ENCODE measurements around the gene PDE8A.

PDE8A gene

DNA sequence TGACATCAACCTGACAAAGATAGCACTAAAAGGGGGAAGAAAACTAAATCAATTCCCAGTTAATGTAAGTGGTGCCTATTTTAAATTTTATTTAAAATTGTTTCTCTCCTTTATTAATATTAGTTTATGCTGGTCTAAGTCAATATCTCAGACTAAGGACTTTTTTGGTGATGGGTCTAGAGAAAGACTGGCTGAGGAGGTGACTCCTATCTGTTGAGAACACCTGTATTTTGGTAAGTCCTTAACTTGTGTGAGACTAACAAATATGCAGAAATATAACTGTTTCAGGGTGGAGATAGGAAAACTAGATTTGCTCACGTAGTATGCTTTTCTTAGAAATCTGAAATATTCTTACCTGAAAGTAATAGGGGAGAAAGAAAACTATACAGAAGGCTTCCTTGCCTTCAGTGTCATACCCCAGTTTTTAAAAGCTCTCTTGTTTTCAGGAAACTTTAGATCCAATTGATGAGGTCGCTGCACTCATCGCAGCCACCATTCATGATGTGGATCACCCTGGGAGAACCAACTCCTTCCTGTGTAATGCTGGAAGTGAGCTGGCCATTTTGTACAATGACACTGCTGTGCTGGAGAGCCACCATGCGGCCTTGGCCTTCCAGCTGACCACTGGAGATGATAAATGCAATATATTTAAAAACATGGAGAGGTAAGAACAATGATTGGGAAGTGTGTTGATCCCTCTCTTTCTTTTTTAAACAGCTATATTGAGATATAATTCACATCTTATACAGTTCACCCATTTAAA is 138.9 kb downstream of the PDE8A start:
- no peak for DNase-seq (ENCODE audit: low read depth in 3 of 3, low spot score in 1 of 3)

DNA sequence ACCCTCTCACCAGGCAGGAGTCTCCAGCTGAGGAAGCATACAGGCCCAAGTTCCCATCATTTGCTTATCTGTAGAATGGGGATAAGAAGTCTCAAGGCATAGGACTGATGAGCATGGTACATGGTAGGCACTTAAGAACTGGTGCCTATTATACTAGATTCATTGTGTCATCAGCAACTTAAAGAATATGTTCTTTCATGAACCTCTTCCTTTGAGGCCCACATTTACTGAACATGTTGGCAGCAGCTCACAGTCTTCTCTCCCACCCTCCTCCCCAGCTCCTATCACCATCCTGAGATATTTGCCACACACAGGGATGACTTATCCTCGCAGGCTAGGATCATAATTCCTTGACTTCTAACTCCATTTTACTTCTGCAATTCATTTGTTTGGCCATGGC is 142.5 kb downstream of the PDE8A start:
- no peak for DNase-seq (ENCODE audit: low read depth in 3 of 3, low spot score in 1 of 3)

GRCh38 chr15:85125056-85125661 is 143.5 kb downstream of the PDE8A start:
- DNase-seq (ENCODE audit: low read depth in 3 of 3, low spot score in 1 of 3) = no peak

- DNase-seq (ENCODE audit: low read depth in 3 of 3, low spot score in 1 of 3) = no peak
These were observed 147.0 kb downstream of the PDE8A start for GRCh38 chr15:85128621-85129020.

- DNase-seq (ENCODE audit: low read depth in 3 of 3, low spot score in 1 of 3) = no peak
These were observed 148.2 kb downstream of the PDE8A start for GRCh38 chr15:85129881-85130280.

DNA sequence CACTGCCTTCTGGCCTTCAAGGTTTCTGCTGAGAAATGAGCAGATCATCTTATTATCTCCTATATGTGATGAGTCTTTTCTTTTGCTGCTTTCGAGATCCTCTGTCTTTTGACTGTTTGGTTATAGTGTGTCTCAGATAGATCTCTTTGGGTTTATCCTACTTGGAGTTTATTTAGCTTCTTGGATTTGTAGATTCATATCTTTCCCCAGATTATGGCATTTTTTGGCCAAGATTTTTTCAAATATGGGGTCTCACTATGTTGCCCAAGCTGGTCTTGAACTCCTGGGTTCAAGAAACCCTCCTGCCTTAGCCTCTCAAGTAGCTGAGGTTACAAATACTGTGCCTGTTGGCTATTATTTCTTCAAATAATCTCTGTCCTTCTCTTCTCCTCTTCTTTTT is 150.3 kb downstream of the PDE8A start:
- DNase-seq (ENCODE audit: low read depth in 3 of 3, low spot score in 1 of 3) = no peak

DNA sequence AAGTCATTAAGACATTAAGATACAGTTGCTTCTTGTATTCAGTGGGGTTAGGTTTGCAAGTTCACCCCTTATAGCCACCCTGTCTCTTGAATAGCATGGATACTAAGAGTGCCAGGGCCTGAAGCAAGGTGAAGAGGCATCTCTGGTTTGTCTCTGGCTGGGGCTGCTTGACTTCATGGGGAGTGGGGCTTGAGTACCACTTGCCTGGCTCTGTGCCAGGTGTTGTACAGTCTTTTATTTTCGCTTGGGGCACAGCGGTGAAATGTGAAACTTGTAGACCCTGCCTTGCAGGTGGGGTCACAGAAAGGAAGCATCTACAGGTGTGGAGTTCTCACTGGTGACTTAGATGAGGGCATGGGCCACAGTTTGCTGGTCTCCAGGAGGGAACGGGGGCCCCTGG is 152.1 kb downstream of the PDE8A start:
- DNase-seq (ENCODE audit: low read depth in 3 of 3, low spot score in 1 of 3) = no peak

DNA sequence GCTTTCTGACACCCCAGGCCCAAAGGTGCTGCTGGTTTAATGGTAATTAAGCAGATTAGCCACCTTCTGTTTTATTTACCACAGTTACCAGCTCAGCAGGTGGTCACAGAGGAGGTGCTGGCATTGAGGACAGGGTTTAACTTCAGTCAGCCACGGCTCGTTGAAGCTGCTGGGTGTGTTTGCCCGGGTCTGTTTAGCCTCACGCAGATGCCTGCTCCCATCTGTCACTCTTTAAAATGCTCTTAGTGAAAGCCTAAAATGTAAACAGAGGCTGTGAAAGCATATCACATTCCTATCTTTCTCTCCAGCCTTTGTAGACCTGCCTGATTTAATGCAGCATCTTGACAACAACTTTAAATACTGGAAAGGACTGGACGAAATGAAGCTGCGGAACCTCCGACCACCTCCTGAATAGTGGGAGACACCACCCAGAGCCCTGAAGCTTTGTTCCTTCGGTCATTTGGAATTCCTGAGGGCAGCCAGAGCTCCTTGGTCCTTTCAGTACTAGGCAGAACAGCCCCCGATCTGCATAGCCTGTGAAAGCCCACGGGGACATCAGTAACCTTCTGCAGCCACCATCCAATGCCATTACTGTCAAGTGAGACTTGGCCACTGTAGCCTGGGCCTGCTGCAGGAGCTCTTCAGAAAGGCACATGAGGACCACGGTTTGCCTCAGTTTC is 156.0 kb downstream of the PDE8A start:
- DNase-seq (ENCODE audit: low read depth in 3 of 3, low spot score in 1 of 3) = no peak

DNA sequence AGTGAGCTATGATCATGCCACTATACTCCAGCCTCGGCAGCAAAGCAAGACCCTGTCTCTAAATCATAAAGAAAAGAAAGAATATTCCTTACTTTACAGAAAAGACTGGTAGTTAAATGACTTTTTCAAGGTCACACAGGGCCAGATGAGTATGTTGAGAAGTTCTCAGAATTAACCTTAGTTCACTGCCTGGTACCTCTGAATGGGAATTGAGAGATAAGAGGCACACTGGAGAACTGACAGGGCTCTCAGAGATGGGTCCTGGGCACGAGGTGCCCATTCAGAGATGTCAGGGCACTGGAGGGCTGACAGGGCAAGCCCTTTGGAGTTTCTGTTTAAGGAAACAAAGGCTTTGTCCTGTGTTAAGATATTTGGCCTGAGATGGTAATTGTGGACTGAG is 157.7 kb downstream of the PDE8A start:
- DNase-seq (ENCODE audit: low read depth in 3 of 3, low spot score in 1 of 3) = no peak

GRCh38 chr15:85141726-85142125 is 160.1 kb downstream of the PDE8A start:
- DNase-seq (ENCODE audit: low read depth in 3 of 3, low spot score in 1 of 3) = no peak

GRCh38 chr15:85142312-85142711 is 160.7 kb downstream of the PDE8A start:
- DNase-seq (ENCODE audit: low read depth in 3 of 3, low spot score in 1 of 3) = no peak

GRCh38 chr15:85149465-85150129 is 167.9 kb downstream of the PDE8A start:
- no peak for DNase-seq (ENCODE audit: low read depth in 3 of 3, low spot score in 1 of 3)

DNA sequence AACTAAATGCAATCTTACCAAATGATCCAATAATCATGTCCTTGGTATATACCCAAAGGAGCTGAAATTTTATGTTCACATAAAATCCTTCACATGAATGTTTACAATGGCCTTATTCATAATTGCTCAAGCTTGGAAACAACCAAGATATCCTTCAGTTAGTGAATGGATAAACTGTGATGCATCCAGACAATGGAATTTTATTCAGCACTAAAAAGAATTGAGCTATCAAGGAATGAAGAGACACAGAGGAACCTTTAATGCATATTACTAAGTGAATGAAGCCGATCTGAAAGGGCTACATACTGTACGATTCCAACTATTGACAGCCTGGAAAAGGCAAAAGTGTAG is 168.4 kb downstream of the PDE8A start:
- no peak for DNase-seq (ENCODE audit: low read depth in 3 of 3, low spot score in 1 of 3)

DNA sequence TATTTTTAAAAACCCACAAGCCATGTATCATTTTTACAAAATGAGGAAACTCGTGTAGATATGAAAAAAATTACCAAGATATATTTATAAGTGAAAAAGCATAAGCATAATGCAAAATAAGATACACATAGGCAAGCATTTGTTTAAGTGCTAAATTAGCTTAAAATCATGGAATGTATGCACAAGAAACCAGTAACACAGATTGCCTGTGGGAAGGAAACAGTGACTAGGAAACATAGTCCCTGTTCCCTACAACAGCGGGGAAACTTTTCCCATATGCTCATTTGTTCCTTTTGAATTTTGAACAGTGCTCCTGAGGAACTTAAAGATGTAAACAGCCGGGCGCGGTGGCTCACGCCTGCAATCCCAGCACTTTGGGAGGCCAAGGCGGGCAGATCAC is 169.5 kb downstream of the PDE8A start:
- DNase-seq (ENCODE audit: low read depth in 3 of 3, low spot score in 1 of 3) = no peak

DNA sequence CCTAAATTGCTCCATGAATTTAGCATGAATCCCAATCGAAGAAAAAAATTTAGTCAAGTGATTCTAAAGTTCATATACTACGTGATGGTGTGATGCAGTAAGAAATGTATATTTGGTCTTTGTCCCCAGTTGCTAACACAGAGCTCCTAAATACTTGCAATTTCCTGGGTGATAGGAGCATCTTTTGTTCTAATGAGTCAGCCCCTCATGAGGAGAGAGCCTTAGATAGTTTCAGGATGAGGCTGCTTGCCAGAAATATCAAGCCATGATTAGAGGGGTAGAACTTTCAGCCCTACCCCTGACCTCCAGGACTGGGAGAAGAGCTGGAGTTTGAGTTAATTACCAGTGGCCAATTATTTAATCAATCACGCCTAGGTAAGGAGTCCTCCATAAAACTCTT is 170.2 kb downstream of the PDE8A start:
- no peak for DNase-seq (ENCODE audit: low read depth in 3 of 3, low spot score in 1 of 3)

- no peak for DNase-seq (ENCODE audit: low read depth in 3 of 3, low spot score in 1 of 3)
These were observed 172.4 kb downstream of the PDE8A start for GRCh38 chr15:85154061-85154460.

DNA sequence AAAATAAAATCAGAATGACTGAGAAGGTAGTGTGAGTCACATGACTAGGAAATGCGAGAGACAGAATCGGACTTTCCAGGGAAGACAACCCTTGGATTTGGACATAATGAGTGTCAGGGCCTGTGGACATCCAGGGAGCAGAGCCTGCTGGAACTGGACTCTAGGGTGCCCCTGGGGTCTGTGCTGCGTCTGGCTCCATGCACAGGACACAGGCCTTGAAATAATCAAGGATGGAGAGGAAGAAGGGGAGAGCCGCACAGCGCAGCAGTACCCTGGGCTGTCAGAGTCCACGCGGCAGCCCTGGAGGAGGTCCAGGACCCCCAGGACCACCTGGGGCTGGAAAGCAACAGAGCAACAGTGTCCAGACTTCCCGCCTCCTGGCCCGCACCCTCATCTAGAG is 173.7 kb downstream of the PDE8A start:
- no peak for DNase-seq (ENCODE audit: low read depth in 3 of 3, low spot score in 1 of 3)

GRCh38 chr15:85155857-85156256 is 174.2 kb downstream of the PDE8A start:
- no peak for DNase-seq (ENCODE audit: low read depth in 3 of 3, low spot score in 1 of 3)

DNA sequence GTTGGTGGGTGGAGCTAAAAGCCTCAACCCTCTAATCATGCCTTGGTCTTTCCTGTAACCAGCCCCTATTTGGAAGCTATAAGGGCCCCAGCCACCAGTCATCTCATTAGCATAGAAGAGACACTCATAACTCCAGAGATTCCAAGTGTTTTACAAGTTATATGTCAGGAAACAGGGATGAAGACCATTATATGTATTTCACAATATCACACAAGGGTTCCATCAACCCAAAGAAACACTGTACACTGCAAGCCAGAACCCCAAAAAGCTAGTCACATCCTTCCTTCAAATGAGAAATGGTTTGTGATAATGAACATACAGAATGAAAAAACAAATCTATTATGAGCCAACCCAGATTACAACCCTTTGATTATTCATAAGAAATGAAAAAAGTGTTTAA is 175.7 kb downstream of the PDE8A start:
- no peak for DNase-seq (ENCODE audit: low read depth in 3 of 3, low spot score in 1 of 3)

DNA sequence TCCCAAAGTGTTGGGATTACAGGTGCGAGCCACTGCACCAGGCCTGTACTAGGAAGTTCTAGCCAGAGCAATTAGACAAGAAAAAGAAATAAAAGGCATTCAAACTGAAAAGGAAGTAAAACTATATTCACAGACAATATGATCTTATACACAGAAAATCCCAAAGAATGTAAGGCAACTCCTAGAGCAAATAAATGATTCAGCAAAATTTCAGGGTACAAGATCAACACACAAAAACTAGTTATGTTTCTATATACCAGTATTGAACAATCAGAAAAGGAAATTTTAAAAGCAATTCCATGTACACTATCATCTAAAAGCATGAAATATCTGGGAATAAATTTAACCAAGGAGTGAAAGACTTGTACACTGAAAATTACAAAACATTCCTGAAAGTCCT is 180.6 kb downstream of the PDE8A start:
- DNase-seq (ENCODE audit: low read depth in 3 of 3, low spot score in 1 of 3) = no peak

DNA sequence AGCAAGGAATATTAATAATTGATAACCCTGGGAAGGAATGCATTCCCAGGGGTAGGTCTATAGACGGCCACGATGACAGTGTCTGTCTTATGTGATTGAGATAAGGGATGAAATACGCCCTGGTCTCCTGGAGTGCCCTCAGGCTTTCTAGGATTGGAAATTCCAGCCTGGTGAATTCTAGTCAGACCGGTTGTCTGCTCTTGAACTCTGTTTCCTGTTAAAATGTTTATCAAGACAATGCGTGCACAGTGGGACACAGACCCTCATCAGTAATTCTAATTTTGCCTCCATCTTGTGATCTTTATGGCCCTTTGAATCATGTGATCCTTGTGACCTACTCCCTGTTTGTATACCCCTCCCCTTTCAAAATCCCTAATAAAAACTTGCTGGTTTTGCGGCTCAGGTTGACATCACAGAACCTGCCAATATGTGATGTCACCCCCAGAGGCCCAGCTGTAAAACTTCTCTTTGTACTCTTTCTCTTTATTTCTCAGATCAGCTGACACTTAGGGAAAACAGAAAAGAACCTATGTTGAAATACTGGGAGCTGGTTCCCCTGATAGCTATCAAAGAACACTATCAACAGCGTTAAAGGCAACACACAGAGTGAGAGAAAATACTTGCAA is 183.3 kb downstream of the PDE8A start:
- no peak for DNase-seq (ENCODE audit: low read depth in 3 of 3, low spot score in 1 of 3)

- DNase-seq (ENCODE audit: low read depth in 3 of 3, low spot score in 1 of 3) = no peak
These were observed 185.9 kb downstream of the PDE8A start for GRCh38 chr15:85167568-85167967.

Measured in stimulated activated CD4-positive, alpha-beta T cell treated with anti-CD3 and anti-CD28 coated beads, TNF-alpha, amount 100 ng/mL, for 1 hour (primary cell).